Endothelial cell of umbilical vein (primary cell): ENCODE measurements around the gene TEX54.

ENCODE experiments used
- CTCF ChIP-seq, 2 donors: IDR thresholded peaks; 1 replicate in 1 of 2; 2 replicates in 1 of 2; pipeline ENCODE4 v1.5.1; 2011; ENCODE audit warnings: low read length in 2 of 2, mild to moderate bottlenecking in 2 of 2, moderate library complexity in 2 of 2, control low read depth in 1 of 2, inconsistent platforms in 1 of 2, low read depth in 1 of 2; ENCODE audit not compliant: insufficient read depth in 1 of 2; ENCODE audit errors: extremely low read depth in 1 of 2
- EZH2 ChIP-seq: IDR thresholded peaks from 2 replicates; pipeline ENCODE4 v1.6.1; 2012; ENCODE audit warnings: borderline replicate concordance, low read depth, mild to moderate bottlenecking, moderate library complexity, low read length, inconsistent platforms; ENCODE audit not compliant: severe bottlenecking
- FOS ChIP-seq: IDR thresholded peaks from 2 replicates; pipeline ENCODE4 v1.6.1; 2011; ENCODE audit warnings: mild to moderate bottlenecking, low read length, moderate library complexity, borderline replicate concordance; ENCODE audit not compliant: insufficient read depth
- GATA2 ChIP-seq: IDR thresholded peaks from 2 replicates; pipeline ENCODE4 v1.7.0; 2011; ENCODE audit warnings: low read depth, mild to moderate bottlenecking, moderate library complexity, mixed read lengths, low read length; ENCODE audit not compliant: insufficient read length, insufficient read depth
- JUN ChIP-seq: IDR thresholded peaks from 2 replicates; pipeline ENCODE4 v1.6.1; 2011; ENCODE audit warnings: borderline replicate concordance, low read depth; ENCODE audit not compliant: insufficient read length, insufficient read depth
- MAX ChIP-seq: IDR thresholded peaks from 2 replicates; pipeline ENCODE4 v1.6.1; 2011; ENCODE audit not compliant: insufficient read depth, insufficient read length
- MYC ChIP-seq: IDR thresholded peaks from one replicate; pipeline ENCODE4 v1.6.1; 2011; ENCODE audit warnings: mild to moderate bottlenecking, low read depth, low read length
- POLR2A ChIP-seq: IDR thresholded peaks from 2 replicates; pipeline ENCODE4 v1.6.1; 2012; ENCODE audit warnings: low read depth, mild to moderate bottlenecking, control low read depth, low read length
- POLR2AphosphoS5 ChIP-seq: IDR thresholded peaks from 2 replicates; pipeline ENCODE4 v1.6.1; 2012; ENCODE audit warnings: low read depth, mild to moderate bottlenecking, control low read depth, low read length, moderate library complexity; ENCODE audit not compliant: insufficient read depth

DNA sequence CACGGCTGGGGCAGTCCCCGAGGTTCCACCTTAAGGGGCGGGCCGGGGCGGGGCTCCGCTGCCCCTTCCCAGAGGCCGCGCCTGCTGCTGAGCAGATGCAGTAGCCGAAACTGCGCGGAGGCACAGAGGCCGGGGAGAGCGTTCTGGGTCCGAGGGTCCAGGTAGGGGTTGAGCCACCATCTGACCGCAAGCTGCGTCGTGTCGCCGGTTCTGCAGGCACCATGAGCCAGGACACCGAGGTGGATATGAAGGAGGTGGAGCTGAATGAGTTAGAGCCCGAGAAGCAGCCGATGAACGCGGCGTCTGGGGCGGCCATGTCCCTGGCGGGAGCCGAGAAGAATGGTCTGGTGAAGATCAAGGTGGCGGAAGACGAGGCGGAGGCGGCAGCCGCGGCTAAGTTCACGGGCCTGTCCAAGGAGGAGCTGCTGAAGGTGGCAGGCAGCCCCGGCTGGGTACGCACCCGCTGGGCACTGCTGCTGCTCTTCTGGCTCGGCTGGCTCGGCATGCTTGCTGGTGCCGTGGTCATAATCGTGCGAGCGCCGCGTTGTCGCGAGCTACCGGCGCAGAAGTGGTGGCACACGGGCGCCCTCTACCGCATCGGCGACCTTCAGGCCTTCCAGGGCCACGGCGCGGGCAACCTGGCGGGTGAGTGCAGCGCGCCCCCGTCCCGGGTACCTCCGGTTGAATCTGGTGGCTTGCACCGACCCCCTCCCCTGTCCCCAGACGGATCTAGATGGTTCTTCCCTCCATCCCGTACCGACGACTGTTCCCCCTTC, 48.4 kb upstream of the TEX54 start, which contains the start of gene SLC3A2:
- TF ChIP-seq CTCF (IDR thresholded peaks at IDR 0.05; ENCODE audit: extremely low read depth in 1 of 2, insufficient read depth in 1 of 2, low read depth in 1 of 2, low read length in 2 of 2) (peak; percentile 63 to 89), POLR2AphosphoS5 (peak; percentile 99), POLR2A (peak; percentile 99), EZH2 (no peak), MAX (no peak), GATA2 (no peak), FOS (no peak), JUN (no peak), MYC (no peak)
